H7 (cell line): ENCODE measurements around the gene GPR37L1. TPM values are rescaled to one million over a fixed set of nuclear protein-coding genes. Genes with fewer than 3 reads are reported as not detected.
"Not testable (repeated sequence)": the region's sequence is repeated elsewhere in the genome, so short reads cannot be mapped to it uniquely, and the experiment has no call there.

Experiments used
- DNase-seq: peaks from one replicate; pipeline ENCODE4 v3.0.0; 2012
- H3K27me3 ChIP-seq: 2 replicates; pipeline ENCODE4 v1.6.0; 2011; ENCODE audit warnings: mild to moderate bottlenecking, low read length; ENCODE audit not compliant: control insufficient read depth, insufficient read depth
- H3K36me3 ChIP-seq: replicated peaks from 2 replicates; pipeline ENCODE4 v1.5.1; 2011; ENCODE audit warnings: low read length; ENCODE audit not compliant: control insufficient read depth, insufficient read depth
- H3K4me3 ChIP-seq: 2 replicates; pipeline ENCODE4 v1.5.1; 2011; ENCODE audit warnings: low read depth, mild to moderate bottlenecking, control low read depth, low read length, moderate library complexity; ENCODE audit not compliant: insufficient read depth
- total RNA-seq: library from RNA; depleted of rRNA; stranded (reverse); fragments of >200 nt; shearing (Covaris generic); gene quantifications from 2 replicates; pipeline ENCODE4 v1.2.3, GENCODE V29; 2014; rRNA removed

Gene GPR37L1
- total RNA-seq, 1 experiment from 2014 or later: under 0.01 TPM

DNA sequence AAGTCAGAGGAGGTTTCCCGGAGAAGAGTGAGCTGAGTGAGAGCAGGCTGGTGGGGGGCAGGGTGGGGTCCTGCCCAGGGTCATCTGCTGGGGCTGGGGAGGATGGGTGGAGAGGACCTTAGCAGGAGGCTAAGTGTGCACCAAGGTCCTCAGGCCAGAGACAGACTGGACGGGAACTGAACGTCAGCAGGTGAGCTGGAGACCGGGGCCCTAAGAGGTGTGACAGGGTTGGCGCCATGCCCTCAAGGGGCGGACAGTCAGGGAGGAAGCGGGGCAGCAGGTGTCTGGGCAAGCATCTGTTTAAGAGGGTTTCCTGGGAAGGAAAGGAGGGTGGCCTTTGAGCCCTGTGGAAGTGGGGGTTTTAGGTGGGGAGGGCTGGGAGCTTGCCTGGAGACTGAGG lies 51.3 kb downstream of the GPR37L1 start:
- Histone ChIP-seq H3K27me3 (no peaks in the 10 kb centered on the region), H3K4me3 (no peak overlapping the region), H3K36me3 (no peaks in the 10 kb centered on the region)
- no peak for DNase-seq

DNA sequence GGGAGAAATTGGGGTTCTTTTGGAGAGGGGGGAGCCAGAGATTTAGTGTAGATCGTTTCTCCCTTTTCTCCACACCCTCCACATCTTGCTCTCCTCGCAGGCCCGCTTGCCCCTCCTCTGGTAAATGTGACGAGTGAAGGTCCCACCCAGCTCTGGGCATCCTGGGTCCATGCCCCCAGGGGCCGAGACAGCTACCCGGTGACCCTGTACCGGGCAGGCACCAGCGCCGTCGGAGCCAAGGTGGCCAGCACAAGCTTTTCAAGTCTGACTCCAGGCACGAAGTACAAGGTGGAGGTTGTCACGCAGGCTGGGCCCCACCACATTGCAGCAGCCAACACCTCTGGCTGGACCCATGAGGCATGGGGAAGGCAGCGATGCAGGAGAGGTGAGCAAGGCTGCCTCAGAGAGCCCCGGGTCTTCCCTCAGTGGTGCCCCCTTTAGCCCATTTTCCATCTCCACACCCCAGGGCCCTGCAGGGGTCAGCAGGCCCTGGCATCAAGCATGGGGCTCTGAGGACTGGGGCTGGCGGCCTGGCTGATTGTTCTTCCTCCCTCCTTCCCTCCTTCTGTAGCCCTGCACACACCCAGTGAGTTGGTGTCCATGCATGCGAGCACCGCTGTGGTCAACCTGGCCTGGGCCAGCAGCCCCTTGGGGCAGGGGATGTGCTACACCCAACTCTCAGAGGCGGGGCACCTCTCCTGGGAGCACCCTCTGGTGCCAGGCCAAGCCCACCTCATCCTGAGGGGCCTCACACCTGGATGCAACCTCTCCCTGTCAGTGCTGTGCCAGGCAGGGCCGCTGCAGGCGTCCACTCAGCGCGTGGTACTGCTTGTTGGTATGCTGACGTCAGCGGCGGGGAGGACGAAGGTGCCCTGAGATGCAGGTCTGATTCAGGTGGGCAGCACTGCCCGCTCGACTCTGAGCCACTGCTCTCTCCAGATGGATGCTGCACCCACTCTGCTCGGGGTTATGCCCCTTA lies 54.5 kb downstream of the GPR37L1 start:
- Histone ChIP-seq H3K4me3 (no peak overlapping the region), H3K27me3 (peaks cover 1% of the 10 kb centered on the region; the same call in 1 of the 2 replicates), H3K36me3 (no peaks in the 10 kb centered on the region)
- peak; percentile 75 for DNase-seq

DNA sequence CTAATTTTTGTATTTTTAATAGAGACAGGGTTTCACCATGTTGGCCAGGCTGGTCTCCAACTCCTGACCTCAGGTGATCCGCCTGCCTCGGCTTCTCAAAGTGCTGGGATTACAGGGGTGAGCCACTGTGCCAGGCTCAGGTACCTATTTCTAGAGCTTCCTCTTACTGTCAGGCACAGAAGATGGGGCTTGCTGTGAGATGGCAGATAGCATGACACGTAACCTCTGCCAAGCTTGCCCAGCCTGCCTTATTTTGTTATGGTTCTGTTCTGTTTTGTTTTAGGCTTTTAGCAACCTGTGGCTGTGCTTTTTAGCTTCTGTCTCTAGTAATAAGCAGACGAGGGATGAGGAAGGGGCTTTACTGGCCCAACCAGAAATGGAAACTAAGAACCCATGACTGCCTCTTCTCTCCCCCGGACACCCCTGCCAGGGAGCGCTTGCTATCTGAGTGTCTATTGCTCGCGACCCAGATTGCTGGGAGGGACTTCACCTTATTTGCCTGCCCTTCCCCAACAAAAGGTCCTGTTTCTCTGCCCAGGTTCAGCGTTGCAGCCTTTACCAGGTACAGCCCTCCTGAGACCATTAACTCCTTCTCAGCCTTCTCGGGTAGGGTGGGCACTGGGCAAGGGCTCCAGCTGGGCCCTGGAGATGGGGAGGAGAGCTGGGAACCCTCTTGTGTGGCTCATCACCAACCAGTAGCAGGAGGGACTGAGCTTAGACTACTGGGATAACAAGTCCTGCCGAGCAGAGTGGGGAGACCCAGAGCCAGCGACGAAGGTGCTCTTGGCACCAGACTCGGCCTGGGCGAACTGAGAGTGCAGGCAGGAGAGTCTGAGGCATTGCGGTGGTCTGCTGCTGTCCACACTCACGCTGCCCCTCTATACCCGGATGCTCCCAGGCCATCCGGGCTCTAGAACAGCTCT lies 57.4 kb downstream of the GPR37L1 start:
- Histone ChIP-seq H3K4me3 (no peak overlapping the region), H3K27me3 (peaks cover 1% of the 10 kb centered on the region; the same call in 1 of the 2 replicates), H3K36me3 (no peaks in the 10 kb centered on the region)
- no peak for DNase-seq

DNA sequence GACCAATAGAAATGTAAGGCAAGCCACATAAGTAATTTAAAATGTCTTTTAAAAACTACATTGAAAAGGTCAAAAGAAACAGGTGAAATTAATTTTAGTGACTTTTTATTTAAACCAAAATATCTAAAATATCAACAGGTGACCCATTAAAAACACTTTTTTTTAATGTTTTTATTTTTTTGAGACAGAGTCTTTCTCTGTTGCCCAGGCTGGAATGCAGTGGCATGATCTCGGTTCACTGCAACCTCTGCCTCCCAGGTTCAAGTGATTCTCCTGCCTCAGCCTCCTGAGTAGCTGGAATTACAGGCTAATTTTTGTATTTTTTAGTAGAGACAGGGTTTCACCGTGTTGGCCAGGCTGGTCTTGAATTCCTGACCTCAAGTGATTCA lies 58.0 kb downstream of the GPR37L1 start:
- not testable (repeated sequence) for H3K27me3 ChIP-seq, H3K4me3 ChIP-seq, DNase-seq, H3K36me3 ChIP-seq

DNA sequence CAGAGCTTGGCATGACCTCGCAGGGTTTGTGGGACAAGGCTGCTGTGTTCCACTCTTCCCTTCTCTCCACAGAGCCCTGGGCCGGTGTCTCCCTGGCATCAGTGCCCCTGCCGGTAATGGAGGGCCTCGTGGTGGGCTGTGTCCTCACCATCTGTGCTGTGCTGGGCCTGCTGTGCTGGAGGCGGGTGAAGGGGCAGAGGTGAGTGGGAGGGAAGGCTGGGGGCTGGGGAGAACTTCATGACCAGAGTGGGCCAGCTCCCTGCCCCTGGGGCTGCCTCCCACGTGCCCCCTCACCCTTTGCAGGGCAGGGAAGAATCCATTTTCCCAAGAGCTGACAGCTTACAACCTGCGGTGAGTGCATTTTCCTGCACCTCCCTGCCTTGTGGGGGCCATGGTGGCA lies 58.9 kb downstream of the GPR37L1 start:
- Histone ChIP-seq H3K4me3 (no peak overlapping the region), H3K36me3 (no peaks in the 10 kb centered on the region), H3K27me3 (peaks cover 1% of the 10 kb centered on the region; the same call in 1 of the 2 replicates)
- no peak for DNase-seq

DNA sequence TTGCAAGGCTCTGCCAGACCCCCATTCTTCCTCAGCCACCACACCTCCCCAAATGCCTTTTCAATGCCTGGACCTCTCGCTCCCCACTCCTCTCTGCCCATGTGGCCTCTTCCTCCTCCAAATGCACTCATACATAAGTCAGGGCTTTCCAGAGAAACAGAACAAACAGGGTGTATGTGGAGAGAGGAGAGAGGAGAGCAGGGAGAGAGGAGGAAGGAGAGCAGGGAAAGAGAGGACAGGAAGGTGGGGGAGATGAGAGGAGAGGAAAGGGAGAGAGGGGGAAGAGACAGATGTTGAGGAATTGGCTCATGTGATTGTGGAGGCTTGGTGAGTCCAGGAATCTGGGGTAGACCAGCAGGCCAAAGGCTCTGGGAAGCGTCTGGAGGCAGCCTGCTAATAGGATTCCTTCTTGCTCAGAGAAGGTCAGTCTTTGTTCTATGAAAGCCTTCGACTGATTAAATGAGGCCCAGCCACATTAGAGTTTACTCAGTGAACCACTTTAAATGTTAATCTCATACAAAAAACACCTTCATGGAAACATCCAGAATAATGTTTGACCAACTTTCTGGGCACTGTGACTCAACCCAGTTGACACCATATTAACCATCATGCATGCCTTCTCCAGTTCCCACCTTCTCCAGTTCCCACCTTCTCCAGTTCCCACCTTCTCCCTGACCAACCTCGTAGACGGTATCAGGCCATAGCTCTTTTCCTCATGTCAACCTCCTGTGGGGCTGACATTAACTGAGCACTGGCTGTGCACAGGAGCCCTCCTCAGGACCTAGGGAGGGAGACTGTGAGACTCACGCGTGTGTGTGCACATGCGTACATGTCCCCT lies 59.5 kb downstream of the GPR37L1 start:
- no peaks in the 10 kb centered on the region for H3K36me3 ChIP-seq
- H3K27me3 ChIP-seq: peaks cover 1% of the 10 kb centered on the region; the same call in 1 of the 2 replicates
- no peak overlapping the region for H3K4me3 ChIP-seq
- no peak for DNase-seq

Other genes starting within 250 kb of the GPR37L1 start
- gene SHISA4, start 234.0 kb upstream of the GPR37L1 start, total RNA-seq: 3.7 and 6.1 TPM in 2 replicates
- gene LMOD1, start 176.4 kb upstream of the GPR37L1 start, total RNA-seq: 0.42 and 0.48 TPM in 2 replicates
- 74.6 and 75.6 TPM in 2 replicates for gene TIMM17A, start 167.4 kb upstream of the GPR37L1 start, total RNA-seq
- 129 and 136 TPM in 2 replicates for gene RNPEP, start 140.3 kb upstream of the GPR37L1 start, total RNA-seq
- 3.6 and 6.9 TPM in 2 replicates for gene ELF3, start 112.3 kb upstream of the GPR37L1 start, total RNA-seq
- gene ARL8A, start 21.8 kb downstream of the GPR37L1 start, total RNA-seq: 50.3 and 55.1 TPM in 2 replicates
- gene PTPN7, start 37.7 kb downstream of the GPR37L1 start, total RNA-seq: 0.24 and 0.55 TPM in 2 replicates
- gene LGR6, start 70.9 kb downstream of the GPR37L1 start, total RNA-seq: 0.24 and 0.41 TPM in 2 replicates
- gene UBE2T, start 219.0 kb downstream of the GPR37L1 start, total RNA-seq: 159 and 161 TPM in 2 replicates
- 4.5 and 14.5 TPM in 2 replicates for gene PPP1R12B, start 225.8 kb downstream of the GPR37L1 start, total RNA-seq